ENCODE measurements around the gene EML4. TPM values are rescaled to one million over a fixed set of nuclear protein-coding genes. Genes with fewer than 3 reads are reported as not detected.
A peak's percentile ranks its signal among the peaks of the same experiment; 100 is the strongest.

EML4 gene
- total and polyA plus RNA-seq, 9 of the 15 experiments (the other 6 are each of a cell fraction or from before 2014, with no cell fraction given), result 14.7 to 48.3 (median 36.5) TPM

- TF ChIP-seq TRIM25 (IDR thresholded peaks at IDR 0.05; ENCODE audit: borderline replicate concordance), result no peak
- TF ChIP-seq ZNF212 (CRISPR knock-in tag; IDR thresholded peaks at IDR 0.05), result no peak
- peak; percentile 48 to 56 for TF ChIP-seq NRF1 (conservative IDR thresholded peaks at IDR 0.05 in 1 of 2, IDR thresholded peaks at IDR 0.05 in 1 of 2)
- peak; percentile 78 for TF ChIP-seq ATF7 (IDR thresholded peaks at IDR 0.05)
- peak; percentile 90 for TF ChIP-seq CTBP1 (IDR thresholded peaks at IDR 0.05; ENCODE audit: borderline replicate concordance)
- TF ChIP-seq ZBTB43 (CRISPR knock-in tag; IDR thresholded peaks at IDR 0.05), result no peak
- TF ChIP-seq ZC3H11A (IDR thresholded peaks at IDR 0.05; ENCODE audit: low read depth, low read length), result no peak
- no peak for TF ChIP-seq ARNT (IDR thresholded peaks at IDR 0.05)
- TF ChIP-seq NFE2 (IDR thresholded peaks at IDR 0.05; ENCODE audit: low read depth), result peak; percentile 35; the same call in 1 of the 2 replicates
- peak; percentile 42; the same call in 1 of the 2 replicates for TF ChIP-seq GABPB1 (CRISPR knock-in tag; IDR thresholded peaks at IDR 0.05)
- TF ChIP-seq EP300 (IDR thresholded peaks at IDR 0.05; ENCODE audit: low read length), result 0 out of 2 replicates have a peak, but pooled peaks have one; percentile 15
- peak in 1 of 2 experiments; percentile 60; a peak in 2 of 4 replicates for TF ChIP-seq RCOR1 (IDR thresholded peaks at IDR 0.05; ENCODE audit: borderline replicate concordance in 1 of 2, low read depth in 2 of 2, low read length in 2 of 2)
- no peak for TF ChIP-seq BMI1 (IDR thresholded peaks at IDR 0.05; ENCODE audit: low read length)
- peak; percentile 84 for TF ChIP-seq MGA (IDR thresholded peaks at IDR 0.05)
Measured at GRCh38 chr2:42132966-42133641, 36.0 kb upstream of the EML4 start (continued).
